Gastrocnemius medialis (tissue), 4 donors: Measurements from ENCODE around the gene BCAT1.

ENCODE experiments used
- POLR2A ChIP-seq, 2 donors: fragments of 450-650 bp; IDR thresholded peaks; one replicate each; pipeline ENCODE4 v1.6.1; 2017; ENCODE audit warnings: antibody characterized with exemption in 2 of 2, mild to moderate bottlenecking in 2 of 2, moderate library complexity in 2 of 2
- TF ChIP-seq, protein P1 (sequence below), 5 experiments: fragments of 450-650 bp in 3 of 5; fragments of 200-600 bp in 2 of 5; sonication (generic) in 2 of 5; IDR thresholded peaks in 4 of 5; conservative IDR thresholded peaks in 1 of 5; 1 replicate in 4 of 5; 2 replicates in 1 of 5; pipeline ENCODE4 v1.5.1; 2016 to 2019; ENCODE audit warnings: antibody characterized with exemption in 5 of 5, mild to moderate bottlenecking in 3 of 5, moderate library complexity in 3 of 5

DNA sequence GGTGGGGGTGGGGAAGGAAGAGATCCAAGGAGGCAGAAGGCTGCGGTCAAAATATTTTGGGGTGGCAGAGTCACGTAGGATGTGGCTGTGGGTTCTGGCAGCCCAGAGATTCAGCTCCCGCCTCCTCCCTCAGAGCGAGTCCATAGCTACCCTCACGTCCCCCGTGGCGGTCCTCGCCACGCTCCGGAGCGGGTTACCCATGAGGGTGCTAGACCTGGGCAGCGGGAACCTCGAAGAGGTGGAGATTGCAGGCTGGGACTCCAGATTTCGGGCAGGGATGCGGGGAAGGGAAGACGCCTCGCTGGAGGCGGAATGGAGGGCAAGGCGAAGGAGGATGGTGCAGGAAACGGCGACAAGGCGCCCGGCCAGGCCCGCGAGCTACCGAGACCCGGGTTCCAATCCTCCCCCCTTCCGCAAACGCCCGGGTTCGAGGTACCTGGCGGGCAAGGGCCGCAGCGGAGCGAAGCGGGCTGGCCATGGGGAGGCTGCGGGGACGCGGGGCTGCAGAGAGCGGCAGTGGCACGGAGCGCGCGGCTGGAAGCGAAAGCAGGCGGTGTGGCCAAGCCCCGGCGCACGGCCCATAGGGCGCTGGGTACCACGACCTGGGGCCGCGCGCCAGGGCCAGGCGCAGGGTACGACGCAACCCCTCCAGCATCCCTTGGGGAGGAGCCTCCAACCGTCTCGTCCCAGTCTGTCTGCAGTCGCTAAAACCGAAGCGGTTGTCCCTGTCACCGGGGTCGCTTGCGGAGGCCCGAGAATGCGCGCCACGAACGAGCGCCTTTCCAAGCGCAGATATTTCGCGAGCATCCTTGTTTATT lies 46.2 kb downstream of the BCAT1 start:
- TF ChIP-seq, protein P1, sequence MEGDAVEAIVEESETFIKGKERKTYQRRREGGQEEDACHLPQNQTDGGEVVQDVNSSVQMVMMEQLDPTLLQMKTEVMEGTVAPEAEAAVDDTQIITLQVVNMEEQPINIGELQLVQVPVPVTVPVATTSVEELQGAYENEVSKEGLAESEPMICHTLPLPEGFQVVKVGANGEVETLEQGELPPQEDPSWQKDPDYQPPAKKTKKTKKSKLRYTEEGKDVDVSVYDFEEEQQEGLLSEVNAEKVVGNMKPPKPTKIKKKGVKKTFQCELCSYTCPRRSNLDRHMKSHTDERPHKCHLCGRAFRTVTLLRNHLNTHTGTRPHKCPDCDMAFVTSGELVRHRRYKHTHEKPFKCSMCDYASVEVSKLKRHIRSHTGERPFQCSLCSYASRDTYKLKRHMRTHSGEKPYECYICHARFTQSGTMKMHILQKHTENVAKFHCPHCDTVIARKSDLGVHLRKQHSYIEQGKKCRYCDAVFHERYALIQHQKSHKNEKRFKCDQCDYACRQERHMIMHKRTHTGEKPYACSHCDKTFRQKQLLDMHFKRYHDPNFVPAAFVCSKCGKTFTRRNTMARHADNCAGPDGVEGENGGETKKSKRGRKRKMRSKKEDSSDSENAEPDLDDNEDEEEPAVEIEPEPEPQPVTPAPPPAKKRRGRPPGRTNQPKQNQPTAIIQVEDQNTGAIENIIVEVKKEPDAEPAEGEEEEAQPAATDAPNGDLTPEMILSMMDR (IDR thresholded peaks at IDR 0.05 in 4 of 5, conservative IDR thresholded peaks at IDR 0.05 in 1 of 5) = no peak
- no peak for TF ChIP-seq POLR2A (IDR thresholded peaks at IDR 0.05)
